GM12891 (cell line): Measurements from ENCODE around the gene TTL.
"Not testable (repeated sequence)": the region's sequence is repeated elsewhere in the genome, so short reads cannot be mapped to it uniquely, and the experiment has no call there.

Experiments
- POLR2A ChIP-seq: IDR thresholded peaks from 2 replicates; pipeline ENCODE4 v1.6.1; 2011; ENCODE audit warnings: low read depth, low read length, control low read depth
- TAF1 ChIP-seq: IDR thresholded peaks from 2 replicates; pipeline ENCODE4 v1.6.1; 2011; ENCODE audit warnings: low read depth, low read length, control low read depth

DNA sequence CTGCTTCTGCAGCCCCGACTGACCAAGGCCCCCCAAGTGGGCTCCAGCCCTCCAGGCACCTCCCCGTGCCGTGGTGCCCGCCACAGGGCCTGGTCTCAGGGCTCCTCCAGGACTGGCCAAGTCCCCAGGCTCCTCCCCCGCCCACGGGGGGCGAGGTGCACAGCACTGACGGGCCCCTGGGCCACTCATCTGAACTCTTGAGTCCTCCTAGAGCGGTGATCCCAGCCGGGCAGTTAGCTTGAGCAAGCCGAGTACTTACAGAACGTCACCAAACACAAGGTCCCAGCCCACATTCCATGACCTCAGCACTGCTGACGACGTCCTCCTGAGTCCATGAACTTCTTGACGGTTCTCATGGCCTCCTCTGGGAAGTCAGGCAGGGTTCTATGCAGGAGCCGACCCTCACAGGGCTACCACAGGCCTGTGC, 44.5 kb upstream of the TTL start:
- TF ChIP-seq TAF1, POLR2A: not testable (repeated sequence)
